ENCODE results near the gene LY6G6C.
"Not testable (repeated sequence)": the region's sequence is repeated elsewhere in the genome, so short reads cannot be mapped to it uniquely, and the experiment has no call there.

- not testable (repeated sequence) for TF ChIP-seq CTCF (conservative IDR thresholded peaks at IDR 0.05; ENCODE audit: low read depth in 2 of 2); EZH2 (IDR thresholded peaks at IDR 0.05; ENCODE audit: low read depth, unreplicated experiment); POLR2AphosphoS5 (IDR thresholded peaks at IDR 0.05; ENCODE audit: low read depth); ZNF331 (CRISPR knock-in tag; IDR thresholded peaks at IDR 0.05; ENCODE audit: low read depth); CREB1 (CRISPR knock-in tag; IDR thresholded peaks at IDR 0.05; ENCODE audit: low read depth); REST (IDR thresholded peaks at IDR 0.05; ENCODE audit: unreplicated experiment); EZH2phosphoT487 (IDR thresholded peaks at IDR 0.05; ENCODE audit: unreplicated experiment); JUNB (IDR thresholded peaks at IDR 0.05; ENCODE audit: unreplicated experiment); STAT1 (IDR thresholded peaks at IDR 0.05; ENCODE audit: unreplicated experiment)
Measured at GRCh38 chr6:31709157-31709556, 12.4 kb downstream of the LY6G6C start.
